SHP77 treated with DMSO at 0.1 percent for 48 hours (cell line): ENCODE results near the gene E2F2.

Experiments
- DNase-seq: peaks from one replicate; lab custom pipeline; 2025; lab: John Stamatoyannopoulos, UW

The E2F2 gene

GRCh38 chr1:23483321-23484252 lies 47.4 kb downstream of the E2F2 start, which contains the start of gene ASAP3:
Gene ASAP3, minus strand, starts transcription at chr1:23484179. Its CDS starts 46 bp downstream, at chr1:23484133.
- DNase-seq, result no peak

- no peak for DNase-seq
Measured at GRCh38 chr1:23481904-23482303, 49.1 kb downstream of the E2F2 start.

- no peak for DNase-seq
Measured at GRCh38 chr1:23481026-23481597, 49.9 kb downstream of the E2F2 start.

GRCh38 chr1:23480187-23481025 lies 50.6 kb downstream of the E2F2 start:
- DNase-seq, result no peak

- DNase-seq, result no peak
Measured at GRCh38 chr1:23479666-23479941, 51.4 kb downstream of the E2F2 start.

- no peak for DNase-seq
Measured at GRCh38 chr1:23478896-23479665, 52.0 kb downstream of the E2F2 start.

GRCh38 chr1:23477359-23478144 lies 53.5 kb downstream of the E2F2 start:
- DNase-seq, result no peak

GRCh38 chr1:23475641-23476040 lies 55.4 kb downstream of the E2F2 start:
- DNase-seq, result no peak

- no peak for DNase-seq
Measured at GRCh38 chr1:23475134-23475628, 55.9 kb downstream of the E2F2 start.

GRCh38 chr1:23473037-23473800 lies 57.8 kb downstream of the E2F2 start:
- DNase-seq, result no peak

- no peak for DNase-seq
Measured at GRCh38 chr1:23472351-23473036, 58.5 kb downstream of the E2F2 start.

- no peak for DNase-seq
Measured at GRCh38 chr1:23471473-23472075, 59.5 kb downstream of the E2F2 start.

- no peak for DNase-seq
Measured at GRCh38 chr1:23470282-23471070, 60.6 kb downstream of the E2F2 start.

- no peak for DNase-seq
Measured at GRCh38 chr1:23469372-23469982, 61.6 kb downstream of the E2F2 start.

- no peak for DNase-seq
Measured at GRCh38 chr1:23466423-23466989, 64.5 kb downstream of the E2F2 start.

- no peak for DNase-seq
Measured at GRCh38 chr1:23463286-23463685, 67.7 kb downstream of the E2F2 start.

- DNase-seq, result no peak
Measured at GRCh38 chr1:23462766-23463165, 68.3 kb downstream of the E2F2 start.

GRCh38 chr1:23461050-23461449 lies 70.0 kb downstream of the E2F2 start:
- DNase-seq, result no peak
